Suprapubic skin (tissue), 4 donors: ENCODE measurements around the gene SPOCK1.
A peak's percentile ranks its signal among the peaks of the same experiment; 100 is the strongest.

Source experiments
- CTCF ChIP-seq, 2 donors: fragments of 200-600 bp in 1 of 2; fragments of 450-650 bp in 1 of 2; sonication (generic) in 1 of 2; IDR thresholded peaks; one replicate each; pipeline ENCODE4 v1.5.1; 2016 to 2019; ENCODE audit warnings: antibody characterized with exemption in 2 of 2, mild to moderate bottlenecking in 1 of 2, moderate library complexity in 1 of 2
- EP300 ChIP-seq: sonication (generic); formaldehyde crosslinking; IDR thresholded peaks from one replicate; pipeline ENCODE4 v1.6.1; 2017; ENCODE audit warnings: antibody characterized with exemption
- POLR2A ChIP-seq, 2 donors: fragments of 450-650 bp; IDR thresholded peaks; one replicate each; pipeline ENCODE4 v1.6.1; 2017; ENCODE audit warnings: antibody characterized with exemption in 2 of 2, mild to moderate bottlenecking in 2 of 2, moderate library complexity in 2 of 2
- POLR2AphosphoS5 ChIP-seq, 3 donors: sonication (generic); formaldehyde crosslinking; IDR thresholded peaks; one replicate each; pipeline ENCODE4 v1.6.1; 2017; ENCODE audit warnings: antibody characterized with exemption in 3 of 3

- TF ChIP-seq EP300 (no peak), CTCF (IDR thresholded peaks at IDR 0.05) (peak in 1 of 2 donors; percentile 52), POLR2A (IDR thresholded peaks at IDR 0.05) (no peak), POLR2AphosphoS5 (IDR thresholded peaks at IDR 0.05) (no peak)
Measured at GRCh38 chr5:137344723-137345322, 154.3 kb downstream of the SPOCK1 start.
